HEK293 (cell line): ENCODE results near the gene ZDHHC3.

Experiments used
- CTCF ChIA-PET: fragments of 350-600 bp; formaldehyde crosslinking; extraction: SDS; loops from one replicate; lab custom pipeline; 2021; ENCODE audit warnings: antibody characterized with exemption; lab: Yijun Ruan, JAX
- POLR2A ChIA-PET: fragments of 300-600 bp; formaldehyde crosslinking; extraction: SDS; loops from one replicate; lab custom pipeline; 2020; ENCODE audit warnings: antibody characterized with exemption, inconsistent platforms; lab: Yijun Ruan, JAX
- H3K27ac ChIP-seq: fragments of 200-500 bp; sonication (Bioruptor generic); 2 replicates; pipeline ENCODE4 v1.5.1; 2014; ENCODE audit warnings: low read depth, low read length, control low read depth, inconsistent platforms; ENCODE audit errors: extremely low read depth
- H3K36me3 ChIP-seq, 2 experiments: fragments of 200-500 bp in 1 of 2; sonication (Bioruptor generic) in 1 of 2; 1 replicate in 1 of 2; 2 replicates in 1 of 2; pipeline ENCODE4 v1.5.1; 2014 to 2017; ENCODE audit warnings: inconsistent platforms in 2 of 2, low read length in 2 of 2; ENCODE audit not compliant: control insufficient read depth in 2 of 2, insufficient read depth in 1 of 2
- H3K4me1 ChIP-seq: fragments of 200-500 bp; sonication (Bioruptor generic); 2 replicates; pipeline ENCODE4 v1.5.1; 2014; ENCODE audit warnings: mild to moderate bottlenecking, low read length, inconsistent platforms; ENCODE audit not compliant: control insufficient read depth, insufficient read depth
- H3K4me3 ChIP-seq: 2 replicates; pipeline ENCODE4 v1.5.1; 2011; ENCODE audit warnings: low read depth, mild to moderate bottlenecking, control low read depth, low read length, moderate library complexity
- H3K9me3 ChIP-seq: fragments of 200-500 bp; sonication (Bioruptor generic); 2 replicates; pipeline ENCODE4 v1.5.1; 2014; ENCODE audit warnings: low read depth, low read length, inconsistent platforms; ENCODE audit not compliant: control insufficient read depth, insufficient read depth
- GLIS1 ChIP-seq: fragments of 450-650 bp; formaldehyde crosslinking; IDR thresholded peaks from 2 replicates; pipeline ENCODE4 v1.5.1; 2016; ENCODE audit warnings: missing biosample characterization, missing genetic modification characterization
- IKZF3 ChIP-seq: fragments of 450-650 bp; IDR thresholded peaks from 2 replicates; pipeline ENCODE4 v1.5.0; 2018; ENCODE audit warnings: missing biosample characterization, mild to moderate bottlenecking, missing genetic modification characterization, moderate library complexity
- SP3 ChIP-seq: fragments of 450-650 bp; formaldehyde crosslinking; IDR thresholded peaks from 2 replicates; pipeline ENCODE4 v1.5.1; 2016; ENCODE audit warnings: missing biosample characterization, missing genetic modification characterization
- SP7 ChIP-seq: fragments of 450-650 bp; formaldehyde crosslinking; IDR thresholded peaks from 2 replicates; pipeline ENCODE4 v1.5.1; 2016; ENCODE audit warnings: missing biosample characterization, missing genetic modification characterization
- ZNF114 ChIP-seq: fragments of 450-650 bp; formaldehyde crosslinking; IDR thresholded peaks from 2 replicates; pipeline ENCODE4 v1.5.0; 2017; ENCODE audit warnings: missing biosample characterization, missing genetic modification characterization
- ZNF239 ChIP-seq: fragments of 450-650 bp; formaldehyde crosslinking; IDR thresholded peaks from 2 replicates; pipeline ENCODE4 v1.5.1; 2016; ENCODE audit warnings: missing biosample characterization, missing genetic modification characterization
- ZNF335 ChIP-seq: fragments of 450-650 bp; formaldehyde crosslinking; conservative IDR thresholded peaks from 2 replicates; pipeline ENCODE4 v1.5.1; 2016; ENCODE audit warnings: missing biosample characterization, missing genetic modification characterization
- ZNF426 ChIP-seq: fragments of 450-650 bp; formaldehyde crosslinking; IDR thresholded peaks from 2 replicates; pipeline ENCODE4 v1.5.1; 2017; ENCODE audit warnings: missing biosample characterization, missing genetic modification characterization, mild to moderate bottlenecking, inconsistent platforms, moderate library complexity
- ZNF433 ChIP-seq: fragments of 450-650 bp; formaldehyde crosslinking; IDR thresholded peaks from 2 replicates; pipeline ENCODE4 v1.5.1; 2016; ENCODE audit warnings: missing biosample characterization, missing genetic modification characterization, low read depth
- ZNF621 ChIP-seq: fragments of 450-650 bp; formaldehyde crosslinking; IDR thresholded peaks from 2 replicates; pipeline ENCODE4 v1.5.1; 2017; ENCODE audit warnings: missing biosample characterization, missing genetic modification characterization
- ZNF624 ChIP-seq: fragments of 450-650 bp; formaldehyde crosslinking; IDR thresholded peaks from 2 replicates; pipeline ENCODE4 v1.5.1; 2017; ENCODE audit warnings: missing biosample characterization, missing genetic modification characterization
- ZNF768 ChIP-seq: fragments of 450-650 bp; formaldehyde crosslinking; IDR thresholded peaks from 2 replicates; pipeline ENCODE4 v1.5.1; 2018; ENCODE audit warnings: missing biosample characterization, mild to moderate bottlenecking, missing genetic modification characterization
- ZNF777 ChIP-seq: fragments of 450-650 bp; formaldehyde crosslinking; IDR thresholded peaks from 2 replicates; pipeline ENCODE4 v1.5.1; 2017; ENCODE audit warnings: missing biosample characterization, missing genetic modification characterization, borderline replicate concordance
- TF ChIP-seq, protein P1 (sequence below): fragments of 450-650 bp; formaldehyde crosslinking; IDR thresholded peaks from 2 replicates; pipeline ENCODE4 v1.5.1; 2016; ENCODE audit warnings: missing biosample characterization, missing genetic modification characterization
- TF ChIP-seq, protein P2 (sequence below): fragments of 450-650 bp; formaldehyde crosslinking; IDR thresholded peaks from 2 replicates; pipeline ENCODE4 v1.5.1; 2016; ENCODE audit warnings: missing biosample characterization, missing genetic modification characterization
- TF ChIP-seq, protein P3 (sequence below): fragments of 450-650 bp; formaldehyde crosslinking; IDR thresholded peaks from 2 replicates; pipeline ENCODE4 v1.5.1; 2016; ENCODE audit warnings: missing biosample characterization, missing genetic modification characterization
- TF ChIP-seq, protein P4 (sequence below): fragments of 450-650 bp; formaldehyde crosslinking; IDR thresholded peaks from 2 replicates; pipeline ENCODE4 v1.5.1; 2016; ENCODE audit warnings: missing biosample characterization, missing genetic modification characterization
- TF ChIP-seq, protein P5 (sequence below): fragments of 450-650 bp; formaldehyde crosslinking; IDR thresholded peaks from 2 replicates; pipeline ENCODE4 v1.5.1; 2016; ENCODE audit warnings: missing biosample characterization, missing genetic modification characterization
- TF ChIP-seq, protein P6 (sequence below): fragments of 450-650 bp; formaldehyde crosslinking; IDR thresholded peaks from 2 replicates; pipeline ENCODE4 v1.5.1; 2016; ENCODE audit warnings: missing biosample characterization, missing genetic modification characterization
- TF ChIP-seq, protein P7 (sequence below): fragments of 450-650 bp; formaldehyde crosslinking; IDR thresholded peaks from 2 replicates; pipeline ENCODE4 v1.5.1; 2017; ENCODE audit warnings: missing biosample characterization, missing genetic modification characterization
- TF ChIP-seq, protein P8 (sequence below): fragments of 450-650 bp; formaldehyde crosslinking; IDR thresholded peaks from 2 replicates; pipeline ENCODE4 v1.5.1; 2017; ENCODE audit warnings: missing biosample characterization, mild to moderate bottlenecking, missing genetic modification characterization, moderate library complexity

The ZDHHC3 gene

DNA sequence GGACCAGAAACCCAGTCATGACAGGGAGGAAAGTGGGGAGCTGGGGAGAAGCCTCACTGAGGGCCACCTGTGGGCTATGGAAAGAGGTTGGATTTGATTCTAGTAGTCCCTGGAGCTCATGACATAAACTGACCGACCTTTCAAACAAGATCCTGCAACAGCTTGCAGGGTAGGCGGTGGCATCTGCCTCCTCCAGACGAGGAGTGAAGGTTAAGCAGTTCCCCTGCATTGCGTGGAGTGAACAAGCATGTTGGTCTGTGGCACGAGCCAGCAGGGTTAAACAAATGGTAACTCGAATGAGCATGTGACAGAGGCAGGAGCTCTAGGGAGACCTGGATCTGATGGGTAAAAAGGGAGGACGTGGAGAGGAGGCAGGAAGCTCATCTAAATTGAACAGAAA is 88.9 kb downstream of the ZDHHC3 start (continued):
- TF ChIP-seq, protein P1, sequence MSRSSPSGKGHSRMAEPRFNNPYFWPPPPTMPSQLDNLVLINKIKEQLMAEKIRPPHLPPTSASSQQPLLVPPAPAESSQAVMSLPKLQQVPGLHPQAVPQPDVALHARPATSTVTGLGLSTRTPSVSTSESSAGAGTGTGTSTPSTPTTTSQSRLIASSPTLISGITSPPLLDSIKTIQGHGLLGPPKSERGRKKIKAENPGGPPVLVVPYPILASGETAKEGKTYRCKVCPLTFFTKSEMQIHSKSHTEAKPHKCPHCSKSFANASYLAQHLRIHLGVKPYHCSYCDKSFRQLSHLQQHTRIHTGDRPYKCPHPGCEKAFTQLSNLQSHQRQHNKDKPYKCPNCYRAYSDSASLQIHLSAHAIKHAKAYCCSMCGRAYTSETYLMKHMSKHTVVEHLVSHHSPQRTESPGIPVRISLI (tag by site-specific recombination), result no peak
- no peak for TF ChIP-seq ZNF433 (tag by site-specific recombination)

DNA sequence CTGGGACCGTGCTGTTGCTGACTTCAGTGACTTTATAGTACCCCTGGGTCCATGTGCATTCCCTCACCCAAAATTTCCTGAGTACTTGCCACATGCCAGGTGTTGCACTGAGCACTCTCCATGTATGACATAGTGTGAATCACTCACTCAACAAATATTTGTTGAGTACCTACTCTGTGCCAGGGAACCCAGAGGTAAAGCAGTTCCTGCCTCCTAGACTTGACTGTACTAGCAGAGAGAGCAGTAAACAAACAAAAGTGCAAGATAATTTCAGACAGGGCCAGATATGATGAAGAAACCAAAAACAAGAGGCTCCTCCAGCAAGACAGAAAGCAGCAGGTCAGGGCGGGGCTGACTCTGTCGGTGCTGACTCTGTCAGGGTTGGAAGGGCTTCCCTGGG is 89.4 kb downstream of the ZDHHC3 start:
- ChIA-PET POLR2A (no interaction called here), CTCF (no interaction called here)
- Histone ChIP-seq H3K9me3 (no peaks in the 10 kb centered on the region), H3K36me3 (no peaks in the 10 kb centered on the region), H3K27ac (no peak overlapping the region), H3K4me3 (no peak overlapping the region)
- TF ChIP-seq ZNF777 (tag by site-specific recombination), result no peak
- no peak for TF ChIP-seq ZNF239 (tag by site-specific recombination)
- no peak for TF ChIP-seq IKZF3 (tag by site-specific recombination)
- TF ChIP-seq, protein P2, sequence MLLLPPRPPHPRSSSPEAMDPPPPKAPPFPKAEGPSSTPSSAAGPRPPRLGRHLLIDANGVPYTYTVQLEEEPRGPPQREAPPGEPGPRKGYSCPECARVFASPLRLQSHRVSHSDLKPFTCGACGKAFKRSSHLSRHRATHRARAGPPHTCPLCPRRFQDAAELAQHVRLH (tag by site-specific recombination), result no peak
- TF ChIP-seq, protein P3, sequence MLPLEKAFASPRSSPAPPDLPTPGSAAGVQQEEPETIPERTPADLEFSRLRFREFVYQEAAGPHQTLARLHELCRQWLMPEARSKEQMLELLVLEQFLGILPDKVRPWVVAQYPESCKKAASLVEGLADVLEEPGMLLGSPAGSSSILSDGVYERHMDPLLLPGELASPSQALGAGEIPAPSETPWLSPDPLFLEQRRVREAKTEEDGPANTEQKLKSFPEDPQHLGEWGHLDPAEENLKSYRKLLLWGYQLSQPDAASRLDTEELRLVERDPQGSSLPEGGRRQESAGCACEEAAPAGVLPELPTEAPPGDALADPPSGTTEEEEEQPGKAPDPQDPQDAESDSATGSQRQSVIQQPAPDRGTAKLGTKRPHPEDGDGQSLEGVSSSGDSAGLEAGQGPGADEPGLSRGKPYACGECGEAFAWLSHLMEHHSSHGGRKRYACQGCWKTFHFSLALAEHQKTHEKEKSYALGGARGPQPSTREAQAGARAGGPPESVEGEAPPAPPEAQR (tag by site-specific recombination), result no peak
- TF ChIP-seq ZNF624 (tag by site-specific recombination), result no peak
- TF ChIP-seq, protein P4, sequence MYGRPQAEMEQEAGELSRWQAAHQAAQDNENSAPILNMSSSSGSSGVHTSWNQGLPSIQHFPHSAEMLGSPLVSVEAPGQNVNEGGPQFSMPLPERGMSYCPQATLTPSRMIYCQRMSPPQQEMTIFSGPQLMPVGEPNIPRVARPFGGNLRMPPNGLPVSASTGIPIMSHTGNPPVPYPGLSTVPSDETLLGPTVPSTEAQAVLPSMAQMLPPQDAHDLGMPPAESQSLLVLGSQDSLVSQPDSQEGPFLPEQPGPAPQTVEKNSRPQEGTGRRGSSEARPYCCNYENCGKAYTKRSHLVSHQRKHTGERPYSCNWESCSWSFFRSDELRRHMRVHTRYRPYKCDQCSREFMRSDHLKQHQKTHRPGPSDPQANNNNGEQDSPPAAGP (tag by site-specific recombination), result no peak
- TF ChIP-seq ZNF768 (tag by site-specific recombination), result no peak
- TF ChIP-seq, protein P5, sequence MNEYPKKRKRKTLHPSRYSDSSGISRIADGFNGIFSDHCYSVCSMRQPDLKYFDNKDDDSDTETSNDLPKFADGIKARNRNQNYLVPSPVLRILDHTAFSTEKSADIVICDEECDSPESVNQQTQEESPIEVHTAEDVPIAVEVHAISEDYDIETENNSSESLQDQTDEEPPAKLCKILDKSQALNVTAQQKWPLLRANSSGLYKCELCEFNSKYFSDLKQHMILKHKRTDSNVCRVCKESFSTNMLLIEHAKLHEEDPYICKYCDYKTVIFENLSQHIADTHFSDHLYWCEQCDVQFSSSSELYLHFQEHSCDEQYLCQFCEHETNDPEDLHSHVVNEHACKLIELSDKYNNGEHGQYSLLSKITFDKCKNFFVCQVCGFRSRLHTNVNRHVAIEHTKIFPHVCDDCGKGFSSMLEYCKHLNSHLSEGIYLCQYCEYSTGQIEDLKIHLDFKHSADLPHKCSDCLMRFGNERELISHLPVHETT (tag by site-specific recombination), result no peak
- no peak for TF ChIP-seq SP3 (tag by site-specific recombination)
- TF ChIP-seq, protein P6, sequence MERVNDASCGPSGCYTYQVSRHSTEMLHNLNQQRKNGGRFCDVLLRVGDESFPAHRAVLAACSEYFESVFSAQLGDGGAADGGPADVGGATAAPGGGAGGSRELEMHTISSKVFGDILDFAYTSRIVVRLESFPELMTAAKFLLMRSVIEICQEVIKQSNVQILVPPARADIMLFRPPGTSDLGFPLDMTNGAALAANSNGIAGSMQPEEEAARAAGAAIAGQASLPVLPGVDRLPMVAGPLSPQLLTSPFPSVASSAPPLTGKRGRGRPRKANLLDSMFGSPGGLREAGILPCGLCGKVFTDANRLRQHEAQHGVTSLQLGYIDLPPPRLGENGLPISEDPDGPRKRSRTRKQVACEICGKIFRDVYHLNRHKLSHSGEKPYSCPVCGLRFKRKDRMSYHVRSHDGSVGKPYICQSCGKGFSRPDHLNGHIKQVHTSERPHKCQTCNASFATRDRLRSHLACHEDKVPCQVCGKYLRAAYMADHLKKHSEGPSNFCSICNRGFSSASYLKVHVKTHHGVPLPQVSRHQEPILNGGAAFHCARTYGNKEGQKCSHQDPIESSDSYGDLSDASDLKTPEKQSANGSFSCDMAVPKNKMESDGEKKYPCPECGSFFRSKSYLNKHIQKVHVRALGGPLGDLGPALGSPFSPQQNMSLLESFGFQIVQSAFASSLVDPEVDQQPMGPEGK (tag by site-specific recombination), result no peak
- TF ChIP-seq, all 188 proteins: peak for 0
- no peaks in the 10 kb centered on the region for H3K4me1 ChIP-seq

DNA sequence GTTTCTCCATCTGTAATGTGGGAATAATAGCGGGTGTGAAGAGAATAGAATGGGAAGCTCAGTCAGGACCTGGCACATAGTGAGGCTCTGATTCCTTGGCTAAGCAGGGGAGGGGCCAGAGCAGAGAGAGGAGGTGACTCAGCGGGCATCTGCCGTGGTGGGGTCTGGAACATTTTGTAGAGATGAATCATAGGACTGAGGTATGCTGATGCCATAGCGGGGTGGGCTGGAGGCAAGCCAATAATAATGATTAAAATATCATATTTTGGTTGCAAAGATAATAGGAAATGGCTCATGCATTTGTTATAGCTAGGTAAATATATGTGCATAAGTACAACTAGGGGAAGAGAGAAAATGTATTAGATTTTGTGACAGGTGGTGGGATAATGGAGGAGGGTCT is 90.4 kb downstream of the ZDHHC3 start:
- ChIA-PET POLR2A (no interaction called here), CTCF (interaction anchor here (1.5 kb wide), 1 partner anchor 92 kb away, joined by 4 read pairs; no protein-coding TSS in a partner anchor)
- Histone ChIP-seq H3K36me3 (no peaks in the 10 kb centered on the region), H3K27ac (no peak overlapping the region), H3K9me3 (no peaks in the 10 kb centered on the region), H3K4me3 (no peak overlapping the region), H3K4me1 (no peaks in the 10 kb centered on the region)
- TF ChIP-seq ZNF114 (no peak), SP7 (tag by site-specific recombination) (0 out of 2 replicates have a peak, but pooled peaks have one; percentile 38), ZNF335 (peak; percentile 23; the same call in 1 of the 2 replicates), ZNF426 (tag by site-specific recombination) (no peak), GLIS1 (tag by site-specific recombination) (peak; percentile 84), ZNF621 (tag by site-specific recombination) (no peak)
- TF ChIP-seq, protein P7, sequence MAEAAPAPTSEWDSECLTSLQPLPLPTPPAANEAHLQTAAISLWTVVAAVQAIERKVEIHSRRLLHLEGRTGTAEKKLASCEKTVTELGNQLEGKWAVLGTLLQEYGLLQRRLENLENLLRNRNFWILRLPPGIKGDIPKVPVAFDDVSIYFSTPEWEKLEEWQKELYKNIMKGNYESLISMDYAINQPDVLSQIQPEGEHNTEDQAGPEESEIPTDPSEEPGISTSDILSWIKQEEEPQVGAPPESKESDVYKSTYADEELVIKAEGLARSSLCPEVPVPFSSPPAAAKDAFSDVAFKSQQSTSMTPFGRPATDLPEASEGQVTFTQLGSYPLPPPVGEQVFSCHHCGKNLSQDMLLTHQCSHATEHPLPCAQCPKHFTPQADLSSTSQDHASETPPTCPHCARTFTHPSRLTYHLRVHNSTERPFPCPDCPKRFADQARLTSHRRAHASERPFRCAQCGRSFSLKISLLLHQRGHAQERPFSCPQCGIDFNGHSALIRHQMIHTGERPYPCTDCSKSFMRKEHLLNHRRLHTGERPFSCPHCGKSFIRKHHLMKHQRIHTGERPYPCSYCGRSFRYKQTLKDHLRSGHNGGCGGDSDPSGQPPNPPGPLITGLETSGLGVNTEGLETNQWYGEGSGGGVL (tag by site-specific recombination), result peak; percentile 34; the same call in 1 of the 2 replicates
- TF ChIP-seq, protein P4 (tag by site-specific recombination), result peak; percentile 40; the same call in 1 of the 2 replicates
- TF ChIP-seq, protein P8, sequence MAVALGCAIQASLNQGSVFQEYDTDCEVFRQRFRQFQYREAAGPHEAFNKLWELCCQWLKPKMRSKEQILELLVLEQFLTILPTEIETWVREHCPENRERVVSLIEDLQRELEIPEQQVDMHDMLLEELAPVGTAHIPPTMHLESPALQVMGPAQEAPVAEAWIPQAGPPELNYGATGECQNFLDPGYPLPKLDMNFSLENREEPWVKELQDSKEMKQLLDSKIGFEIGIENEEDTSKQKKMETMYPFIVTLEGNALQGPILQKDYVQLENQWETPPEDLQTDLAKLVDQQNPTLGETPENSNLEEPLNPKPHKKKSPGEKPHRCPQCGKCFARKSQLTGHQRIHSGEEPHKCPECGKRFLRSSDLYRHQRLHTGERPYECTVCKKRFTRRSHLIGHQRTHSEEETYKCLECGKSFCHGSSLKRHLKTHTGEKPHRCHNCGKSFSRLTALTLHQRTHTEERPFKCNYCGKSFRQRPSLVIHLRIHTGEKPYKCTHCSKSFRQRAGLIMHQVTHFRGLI (tag by site-specific recombination), result no peak
